ENCODE data around the gene KPNA1. TPM values are rescaled to one million over a fixed set of nuclear protein-coding genes. Genes with fewer than 3 reads are reported as not detected.

KPNA1 gene
- total RNA-seq, 1 donor from 2014 or later: 82.5 TPM

DNA sequence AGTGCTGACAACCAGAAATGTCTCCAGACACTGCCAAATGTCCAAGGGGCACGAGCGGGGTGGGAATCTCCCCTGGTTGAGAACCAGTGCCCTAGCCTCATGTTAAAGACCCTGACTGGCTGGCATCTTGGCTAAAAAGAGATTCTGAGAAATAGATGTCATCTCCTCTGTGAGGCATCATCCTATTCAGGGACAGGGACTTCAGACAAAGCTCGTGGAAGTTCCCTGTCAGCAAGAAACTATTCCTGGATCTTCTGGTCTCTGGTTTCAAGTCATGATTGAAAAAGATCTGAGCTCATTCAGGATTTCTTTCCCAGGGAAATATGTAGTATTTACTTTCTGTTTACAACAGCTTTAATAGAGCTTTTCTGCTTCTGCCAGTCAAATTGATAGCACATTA, 109.7 kb downstream of the KPNA1 start:
- Mint-ChIP-seq H3K27me3 (no peaks in the 10 kb centered on the region), H3K4me3 (ENCODE audit: low read depth) (no peak overlapping the region), H3K9me3 (ENCODE audit: low read depth) (no peaks in the 10 kb centered on the region), H3K4me1 (ENCODE audit: low read depth) (no peaks in the 10 kb centered on the region), H3K27ac (no peak overlapping the region), H3K36me3 (ENCODE audit: insufficient read depth) (peaks cover 9% of the 10 kb centered on the region)
- DNase-seq (ENCODE audit: low spot score, unreplicated experiment): no peak
- TF ChIP-seq, protein P1, sequence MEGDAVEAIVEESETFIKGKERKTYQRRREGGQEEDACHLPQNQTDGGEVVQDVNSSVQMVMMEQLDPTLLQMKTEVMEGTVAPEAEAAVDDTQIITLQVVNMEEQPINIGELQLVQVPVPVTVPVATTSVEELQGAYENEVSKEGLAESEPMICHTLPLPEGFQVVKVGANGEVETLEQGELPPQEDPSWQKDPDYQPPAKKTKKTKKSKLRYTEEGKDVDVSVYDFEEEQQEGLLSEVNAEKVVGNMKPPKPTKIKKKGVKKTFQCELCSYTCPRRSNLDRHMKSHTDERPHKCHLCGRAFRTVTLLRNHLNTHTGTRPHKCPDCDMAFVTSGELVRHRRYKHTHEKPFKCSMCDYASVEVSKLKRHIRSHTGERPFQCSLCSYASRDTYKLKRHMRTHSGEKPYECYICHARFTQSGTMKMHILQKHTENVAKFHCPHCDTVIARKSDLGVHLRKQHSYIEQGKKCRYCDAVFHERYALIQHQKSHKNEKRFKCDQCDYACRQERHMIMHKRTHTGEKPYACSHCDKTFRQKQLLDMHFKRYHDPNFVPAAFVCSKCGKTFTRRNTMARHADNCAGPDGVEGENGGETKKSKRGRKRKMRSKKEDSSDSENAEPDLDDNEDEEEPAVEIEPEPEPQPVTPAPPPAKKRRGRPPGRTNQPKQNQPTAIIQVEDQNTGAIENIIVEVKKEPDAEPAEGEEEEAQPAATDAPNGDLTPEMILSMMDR (IDR thresholded peaks at IDR 0.05; ENCODE audit: unreplicated experiment): no peak

DNA sequence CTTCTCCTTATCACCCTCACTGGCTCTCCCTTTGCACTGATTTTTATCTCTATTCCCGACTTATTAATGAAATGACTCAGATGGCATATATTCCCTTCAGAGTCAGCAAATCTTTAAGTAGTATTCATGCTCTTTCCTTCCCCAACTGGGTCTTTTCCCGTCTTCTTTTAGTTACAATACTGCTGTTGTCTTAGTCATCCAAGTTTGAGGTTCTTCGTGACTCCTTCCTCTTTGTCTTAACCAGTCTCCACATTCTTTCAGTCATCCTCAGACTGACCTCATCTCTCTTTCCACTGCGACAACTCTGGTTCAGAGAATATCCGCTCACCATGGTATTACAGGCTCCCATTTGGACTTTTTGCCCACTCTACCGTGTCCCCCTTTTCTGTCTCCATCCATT, 111.2 kb downstream of the KPNA1 start:
- H3K9me3 Mint-ChIP-seq (ENCODE audit: low read depth): no peaks in the 10 kb centered on the region
- DNase-seq (ENCODE audit: low spot score, unreplicated experiment): no peak
- H3K4me1 Mint-ChIP-seq (ENCODE audit: low read depth): no peaks in the 10 kb centered on the region
- no peaks in the 10 kb centered on the region for H3K27me3 Mint-ChIP-seq
- TF ChIP-seq, protein P1 (IDR thresholded peaks at IDR 0.05; ENCODE audit: unreplicated experiment): no peak
- no peak overlapping the region for H3K27ac Mint-ChIP-seq
- H3K4me3 Mint-ChIP-seq (ENCODE audit: low read depth): no peak overlapping the region
- peaks cover 7% of the 10 kb centered on the region for H3K36me3 Mint-ChIP-seq (ENCODE audit: insufficient read depth)

DNA sequence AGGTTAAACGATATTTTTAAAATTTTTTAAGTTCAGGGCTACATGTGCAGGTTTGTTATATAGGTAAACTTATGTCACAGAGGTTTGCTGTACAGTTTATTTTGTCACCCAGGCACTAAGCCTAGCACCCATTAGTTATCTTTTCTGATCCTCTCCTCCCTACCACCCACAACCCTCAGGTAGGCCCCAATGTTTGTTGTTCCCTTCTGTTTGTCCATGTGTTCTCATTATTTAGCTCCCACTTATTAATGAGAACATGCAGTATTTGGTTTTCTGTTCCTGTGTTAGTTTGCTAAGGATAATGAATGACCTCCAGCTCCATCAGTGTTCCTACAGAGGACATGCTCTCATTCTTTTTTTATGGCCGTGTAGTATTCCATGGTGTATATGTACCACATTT, 115.8 kb downstream of the KPNA1 start:
- Mint-ChIP-seq H3K4me3 (ENCODE audit: low read depth) (no peak overlapping the region), H3K9me3 (ENCODE audit: low read depth) (no peaks in the 10 kb centered on the region), H3K27ac (no peak overlapping the region), H3K27me3 (no peaks in the 10 kb centered on the region), H3K4me1 (ENCODE audit: low read depth) (peaks cover 11% of the 10 kb centered on the region), H3K36me3 (ENCODE audit: insufficient read depth) (no peaks in the 10 kb centered on the region)
- no peak for DNase-seq (ENCODE audit: low spot score, unreplicated experiment)
- TF ChIP-seq, protein P1 (IDR thresholded peaks at IDR 0.05; ENCODE audit: unreplicated experiment): no peak

DNA sequence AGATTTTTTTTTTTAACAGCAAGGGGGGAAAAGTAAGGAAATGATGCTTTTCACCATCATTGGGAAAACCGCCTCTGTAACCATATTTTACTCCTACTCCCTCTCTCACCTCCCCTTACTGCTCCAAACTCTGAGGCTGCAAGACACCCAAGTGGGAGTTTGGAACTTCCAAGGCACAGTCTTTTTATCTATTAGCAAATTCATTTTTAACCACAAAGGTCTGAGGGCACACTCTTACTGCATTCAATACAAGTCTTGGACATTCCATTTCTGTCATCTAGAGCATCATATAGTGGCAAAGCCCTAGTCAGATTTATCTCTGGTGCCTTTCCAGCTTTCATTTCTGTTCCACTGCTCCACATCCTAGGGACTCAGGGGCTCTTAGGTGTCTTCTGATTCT, 117.5 kb downstream of the KPNA1 start:
- H3K27me3 Mint-ChIP-seq: no peaks in the 10 kb centered on the region
- TF ChIP-seq, protein P1 (IDR thresholded peaks at IDR 0.05; ENCODE audit: unreplicated experiment): no peak
- H3K36me3 Mint-ChIP-seq (ENCODE audit: insufficient read depth): no peaks in the 10 kb centered on the region
- H3K27ac Mint-ChIP-seq: peak overlapping the region; percentile 25
- no peak overlapping the region for H3K4me3 Mint-ChIP-seq (ENCODE audit: low read depth)
- no peak for DNase-seq (ENCODE audit: low spot score, unreplicated experiment)
- no peaks in the 10 kb centered on the region for H3K9me3 Mint-ChIP-seq (ENCODE audit: low read depth)
- peaks cover 27% of the 10 kb centered on the region for H3K4me1 Mint-ChIP-seq (ENCODE audit: low read depth)

DNA sequence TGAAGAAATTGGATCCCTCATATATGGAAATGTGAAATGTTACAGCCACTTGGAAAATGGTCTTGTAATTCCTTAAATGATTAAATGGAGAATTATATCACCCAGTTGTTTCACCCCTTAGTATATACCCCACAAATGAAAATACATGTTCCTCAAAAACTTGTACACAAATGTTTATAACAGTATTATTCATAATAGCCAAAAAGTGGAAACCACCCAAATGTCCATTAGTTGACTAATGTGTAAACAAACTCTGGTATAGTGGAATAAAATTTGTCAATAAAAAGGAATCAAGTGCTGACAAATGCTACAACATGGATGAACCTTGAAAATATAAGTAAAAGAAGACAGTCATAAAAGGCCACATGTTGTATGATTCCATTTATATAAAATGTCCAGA, 118.2 kb downstream of the KPNA1 start:
- no peak overlapping the region for H3K27ac Mint-ChIP-seq
- peaks cover 34% of the 10 kb centered on the region for H3K4me1 Mint-ChIP-seq (ENCODE audit: low read depth)
- no peaks in the 10 kb centered on the region for H3K36me3 Mint-ChIP-seq (ENCODE audit: insufficient read depth)
- no peaks in the 10 kb centered on the region for H3K9me3 Mint-ChIP-seq (ENCODE audit: low read depth)
- TF ChIP-seq, protein P1 (IDR thresholded peaks at IDR 0.05; ENCODE audit: unreplicated experiment): no peak
- DNase-seq (ENCODE audit: low spot score, unreplicated experiment): no peak
- H3K27me3 Mint-ChIP-seq: no peaks in the 10 kb centered on the region
- no peak overlapping the region for H3K4me3 Mint-ChIP-seq (ENCODE audit: low read depth)
